ENCODE measurements around the gene SMIM8. TPM values are rescaled to one million over a fixed set of nuclear protein-coding genes. Genes with fewer than 3 reads are reported as not detected.

Gene SMIM8
- total RNA-seq, 1 donor from 2014 or later, result 5.6 TPM

DNA sequence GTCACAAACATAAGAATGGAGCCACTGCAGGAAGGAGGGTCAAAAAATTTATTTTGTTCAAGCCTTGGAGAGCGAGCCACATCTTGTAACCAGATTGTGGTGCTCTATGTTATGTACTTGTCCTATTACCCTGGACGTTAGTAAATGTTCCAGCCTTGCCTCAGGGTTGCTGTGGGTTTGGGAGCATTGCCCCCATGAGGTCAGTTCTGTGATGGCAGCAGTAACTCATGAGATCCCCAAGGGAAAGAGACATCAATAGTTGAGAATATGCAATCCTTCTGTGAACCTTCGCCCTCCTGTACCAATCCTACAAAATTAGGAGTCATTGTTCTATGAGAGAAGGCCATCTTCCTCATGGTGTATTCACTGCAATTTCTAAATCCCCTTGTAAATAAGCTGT, 68.9 kb downstream of the SMIM8 start:
- no peaks in the 10 kb centered on the region for H3K9me3 ChIP-seq
- no peak for DNase-seq (ENCODE audit: extremely low spot score in 2 of 2)
- intact Hi-C loops (cut with DNase I), result no loop called here
- H3K27me3 ChIP-seq, result no peaks in the 10 kb centered on the region
- no peaks in the 10 kb centered on the region for H3K4me1 ChIP-seq
- H3K4me3 ChIP-seq, result no peak overlapping the region
- H3K36me3 ChIP-seq, result no peaks in the 10 kb centered on the region
- H3K27ac ChIP-seq, result no peak overlapping the region
- TF ChIP-seq POLR2A (IDR thresholded peaks at IDR 0.05), result no peak
- no peak for TF ChIP-seq POLR2AphosphoS5 (IDR thresholded peaks at IDR 0.05; ENCODE audit: insufficient read depth in 1 of 2, low read depth in 1 of 2)
- TF ChIP-seq, protein P1, sequence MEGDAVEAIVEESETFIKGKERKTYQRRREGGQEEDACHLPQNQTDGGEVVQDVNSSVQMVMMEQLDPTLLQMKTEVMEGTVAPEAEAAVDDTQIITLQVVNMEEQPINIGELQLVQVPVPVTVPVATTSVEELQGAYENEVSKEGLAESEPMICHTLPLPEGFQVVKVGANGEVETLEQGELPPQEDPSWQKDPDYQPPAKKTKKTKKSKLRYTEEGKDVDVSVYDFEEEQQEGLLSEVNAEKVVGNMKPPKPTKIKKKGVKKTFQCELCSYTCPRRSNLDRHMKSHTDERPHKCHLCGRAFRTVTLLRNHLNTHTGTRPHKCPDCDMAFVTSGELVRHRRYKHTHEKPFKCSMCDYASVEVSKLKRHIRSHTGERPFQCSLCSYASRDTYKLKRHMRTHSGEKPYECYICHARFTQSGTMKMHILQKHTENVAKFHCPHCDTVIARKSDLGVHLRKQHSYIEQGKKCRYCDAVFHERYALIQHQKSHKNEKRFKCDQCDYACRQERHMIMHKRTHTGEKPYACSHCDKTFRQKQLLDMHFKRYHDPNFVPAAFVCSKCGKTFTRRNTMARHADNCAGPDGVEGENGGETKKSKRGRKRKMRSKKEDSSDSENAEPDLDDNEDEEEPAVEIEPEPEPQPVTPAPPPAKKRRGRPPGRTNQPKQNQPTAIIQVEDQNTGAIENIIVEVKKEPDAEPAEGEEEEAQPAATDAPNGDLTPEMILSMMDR (IDR thresholded peaks at IDR 0.05), result no peak

Other genes with a start within 250 kb of the SMIM8 start
- not detected for gene CGA, start 227.5 kb upstream of the SMIM8 start, total RNA-seq
- 41.5 TPM for gene ZNF292, start 167.0 kb upstream of the SMIM8 start, total RNA-seq
- not detected for gene GJB7, start 6.7 kb downstream of the SMIM8 start, total RNA-seq
- 2.0 TPM for gene C6orf163, start 22.2 kb downstream of the SMIM8 start, total RNA-seq
- not detected for gene CFAP206, start 85.4 kb downstream of the SMIM8 start, total RNA-seq
- gene SLC35A1, start 150.4 kb downstream of the SMIM8 start, total RNA-seq, result 13.3 TPM